ENCODE data around the gene FHOD3.

The FHOD3 gene

GRCh38 chr18:36667811-36668210, 370.3 kb downstream of the FHOD3 start:
- H3K9me2 ChIP-seq (replicated peaks; ENCODE audit: low read depth, low read length), result no peaks in the 10 kb centered on the region
- H3K4me1 ChIP-seq (ENCODE audit: insufficient read depth, low read length, poor library complexity, severe bottlenecking), result peaks cover 8% of the 10 kb centered on the region
- H2AFZ ChIP-seq (ENCODE audit: low read length), result no peak overlapping the region
- H3K9ac ChIP-seq (ENCODE audit: low read depth, low read length, poor library complexity, severe bottlenecking), result no peak overlapping the region
- no peak for TF ChIP-seq CTCF (conservative IDR thresholded peaks at IDR 0.05; ENCODE audit: low read length)
- no peak for TF ChIP-seq EZH2phosphoT487 (IDR thresholded peaks at IDR 0.05; ENCODE audit: borderline replicate concordance)
- H3K36me3 ChIP-seq (ENCODE audit: insufficient read depth, low read length), result no peaks in the 10 kb centered on the region
- H3K9me3 ChIP-seq (ENCODE audit: insufficient read depth, low read depth, low read length), result no peaks in the 10 kb centered on the region
- H3K27me3 ChIP-seq (ENCODE audit: insufficient read depth, low read length, poor library complexity, severe bottlenecking), result no peaks in the 10 kb centered on the region
- H3K4me3 ChIP-seq (ENCODE audit: low read length, poor library complexity, severe bottlenecking), result no peak overlapping the region
- no peaks in the 10 kb centered on the region for H3K79me2 ChIP-seq (ENCODE audit: insufficient read depth, low read length)
- H4K20me1 ChIP-seq (ENCODE audit: insufficient read depth, low read length, poor library complexity, severe bottlenecking), result no peaks in the 10 kb centered on the region
- no peaks in the 10 kb centered on the region for H3F3A ChIP-seq (ENCODE audit: low read depth)
- H3K4me2 ChIP-seq (ENCODE audit: low read depth, low read length, poor library complexity, severe bottlenecking), result no peak overlapping the region

GRCh38 chr18:36668349-36668748, 370.8 kb downstream of the FHOD3 start:
- Histone ChIP-seq H3K79me2 (ENCODE audit: insufficient read depth, low read length) (no peaks in the 10 kb centered on the region), H3K4me2 (ENCODE audit: low read depth, low read length, poor library complexity, severe bottlenecking) (no peak overlapping the region), H3K27me3 (ENCODE audit: insufficient read depth, low read length, poor library complexity, severe bottlenecking) (no peaks in the 10 kb centered on the region), H3K4me3 (ENCODE audit: low read length, poor library complexity, severe bottlenecking) (no peak overlapping the region), H3K9me2 (replicated peaks; ENCODE audit: low read depth, low read length) (no peaks in the 10 kb centered on the region), H3K4me1 (ENCODE audit: insufficient read depth, low read length, poor library complexity, severe bottlenecking) (peaks cover 11% of the 10 kb centered on the region), H2AFZ (ENCODE audit: low read length) (no peak overlapping the region), H3K36me3 (ENCODE audit: insufficient read depth, low read length) (no peaks in the 10 kb centered on the region), H3F3A (ENCODE audit: low read depth) (no peaks in the 10 kb centered on the region), H3K9me3 (ENCODE audit: insufficient read depth, low read depth, low read length) (no peaks in the 10 kb centered on the region), H3K9ac (ENCODE audit: low read depth, low read length, poor library complexity, severe bottlenecking) (no peak overlapping the region), H4K20me1 (ENCODE audit: insufficient read depth, low read length, poor library complexity, severe bottlenecking) (no peaks in the 10 kb centered on the region)
- no peak for TF ChIP-seq EZH2phosphoT487 (IDR thresholded peaks at IDR 0.05; ENCODE audit: borderline replicate concordance)
- TF ChIP-seq CTCF (conservative IDR thresholded peaks at IDR 0.05; ENCODE audit: low read length), result no peak

- Histone ChIP-seq H2AFZ (ENCODE audit: low read length) (peak overlapping the region; percentile 69), H3K9me2 (replicated peaks; ENCODE audit: low read depth, low read length) (no peaks in the 10 kb centered on the region), H3K4me2 (ENCODE audit: low read depth, low read length, poor library complexity, severe bottlenecking) (peak overlapping the region; percentile 47), H3K4me3 (ENCODE audit: low read length, poor library complexity, severe bottlenecking) (peak overlapping the region; percentile 48), H3K4me1 (ENCODE audit: insufficient read depth, low read length, poor library complexity, severe bottlenecking) (peaks cover 11% of the 10 kb centered on the region), H3K36me3 (ENCODE audit: insufficient read depth, low read length) (no peaks in the 10 kb centered on the region), H3K9ac (ENCODE audit: low read depth, low read length, poor library complexity, severe bottlenecking) (no peak overlapping the region), H3K9me3 (ENCODE audit: insufficient read depth, low read depth, low read length) (peaks cover 7% of the 10 kb centered on the region; the same call in 1 of the 2 replicates), H4K20me1 (ENCODE audit: insufficient read depth, low read length, poor library complexity, severe bottlenecking) (no peaks in the 10 kb centered on the region), H3F3A (ENCODE audit: low read depth) (no peaks in the 10 kb centered on the region), H3K79me2 (ENCODE audit: insufficient read depth, low read length) (no peaks in the 10 kb centered on the region), H3K27me3 (ENCODE audit: insufficient read depth, low read length, poor library complexity, severe bottlenecking) (no peaks in the 10 kb centered on the region)
- TF ChIP-seq CTCF (conservative IDR thresholded peaks at IDR 0.05; ENCODE audit: low read length) (no peak), EZH2phosphoT487 (IDR thresholded peaks at IDR 0.05; ENCODE audit: borderline replicate concordance) (no peak)
Observed at GRCh38 chr18:36672437-36673344, 375.2 kb downstream of the FHOD3 start.
